Progenitor cell of endocrine pancreas (in vitro differentiated cells): ENCODE measurements around the gene SIK1. TPM values are rescaled to one million over a fixed set of nuclear protein-coding genes. Genes with fewer than 3 reads are reported as not detected.

Source experiments
- DNase-seq: peaks from one replicate; pipeline ENCODE4 v3.0.0; 2021; ENCODE audit warnings: low spot score; ENCODE audit not compliant: unreplicated experiment
- H3K27ac Mint-ChIP-seq: 2 replicates; pipeline ENCODE4 v1.8.0; 2021; ENCODE audit warnings: mild to moderate bottlenecking, moderate library complexity, mixed read lengths
- H3K27me3 Mint-ChIP-seq: 2 replicates; pipeline ENCODE4 v1.8.0; 2021; ENCODE audit warnings: mixed read lengths
- H3K36me3 Mint-ChIP-seq: 2 replicates; pipeline ENCODE4 v1.8.0; 2022; ENCODE audit warnings: mixed read lengths; ENCODE audit not compliant: insufficient read depth
- H3K4me1 Mint-ChIP-seq: 2 replicates; pipeline ENCODE4 v1.8.0; 2021; ENCODE audit warnings: low read depth, mixed read lengths
- H3K4me3 Mint-ChIP-seq: 2 replicates; pipeline ENCODE4 v1.8.0; 2021; ENCODE audit warnings: low read depth, mild to moderate bottlenecking, moderate library complexity, mixed read lengths
- H3K9me3 Mint-ChIP-seq: 2 replicates; pipeline ENCODE4 v1.8.0; 2021; ENCODE audit warnings: low read depth, mixed read lengths
- total RNA-seq: library from RNA; stranded (reverse); gene quantifications from 2 replicates; pipeline ENCODE4 v1.2.1, GENCODE V29; 2021
- TF ChIP-seq, protein P1 (sequence below): fragments of 200-600 bp; sonication (generic); IDR thresholded peaks from one replicate; pipeline ENCODE4 v1.5.0; 2021; ENCODE audit warnings: antibody characterized with exemption, mild to moderate bottlenecking; ENCODE audit not compliant: unreplicated experiment

Gene SIK1
- total RNA-seq, 1 donor from 2014 or later = 8.8 TPM

DNA sequence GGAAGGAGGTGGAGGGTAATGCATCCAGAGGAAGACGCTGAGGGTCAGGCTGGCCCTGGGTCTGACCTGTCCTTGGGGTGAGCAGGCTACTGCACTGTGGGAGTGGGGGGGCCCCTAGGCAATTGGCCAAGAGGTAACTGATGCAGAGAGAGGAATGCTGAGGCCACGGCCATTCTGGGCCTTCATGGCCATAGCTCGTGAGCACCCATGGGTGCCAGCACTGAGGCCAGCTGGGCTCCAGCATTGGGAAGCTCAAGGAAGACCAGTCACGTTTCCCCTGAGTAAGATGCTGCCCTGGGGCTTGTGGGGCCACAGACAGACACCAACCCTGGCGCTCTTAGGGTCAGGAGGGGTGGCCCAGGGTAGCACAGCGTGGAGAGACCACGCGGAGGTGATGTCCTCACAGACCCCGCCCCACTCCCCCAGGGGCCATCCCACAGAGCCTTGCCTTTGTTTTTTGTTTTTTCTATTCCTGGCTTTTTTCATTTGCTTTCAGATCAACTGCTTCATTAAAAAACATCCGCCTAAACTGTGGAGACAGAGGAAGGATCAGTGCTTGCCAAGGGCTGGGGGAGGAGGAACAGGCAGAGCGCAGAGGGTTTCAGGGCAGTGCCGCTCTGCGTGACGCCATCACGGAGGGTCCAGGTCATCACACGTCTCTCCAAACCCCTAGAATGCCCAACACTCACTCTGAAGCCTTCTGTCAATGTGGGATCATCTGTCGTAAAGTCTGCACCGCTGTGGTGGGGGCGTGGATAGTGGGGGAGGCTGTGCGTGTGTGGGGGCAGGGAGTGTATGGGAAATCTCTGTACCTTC is 61.1 kb downstream of the SIK1 start:
- Mint-ChIP-seq H3K4me3 (no peak overlapping the region), H3K27ac (no peak overlapping the region), H3K36me3 (no peaks in the 10 kb centered on the region), H3K4me1 (peaks cover 3% of the 10 kb centered on the region), H3K9me3 (no peaks in the 10 kb centered on the region), H3K27me3 (peaks cover 33% of the 10 kb centered on the region)
- no peak for DNase-seq
- TF ChIP-seq, protein P1, sequence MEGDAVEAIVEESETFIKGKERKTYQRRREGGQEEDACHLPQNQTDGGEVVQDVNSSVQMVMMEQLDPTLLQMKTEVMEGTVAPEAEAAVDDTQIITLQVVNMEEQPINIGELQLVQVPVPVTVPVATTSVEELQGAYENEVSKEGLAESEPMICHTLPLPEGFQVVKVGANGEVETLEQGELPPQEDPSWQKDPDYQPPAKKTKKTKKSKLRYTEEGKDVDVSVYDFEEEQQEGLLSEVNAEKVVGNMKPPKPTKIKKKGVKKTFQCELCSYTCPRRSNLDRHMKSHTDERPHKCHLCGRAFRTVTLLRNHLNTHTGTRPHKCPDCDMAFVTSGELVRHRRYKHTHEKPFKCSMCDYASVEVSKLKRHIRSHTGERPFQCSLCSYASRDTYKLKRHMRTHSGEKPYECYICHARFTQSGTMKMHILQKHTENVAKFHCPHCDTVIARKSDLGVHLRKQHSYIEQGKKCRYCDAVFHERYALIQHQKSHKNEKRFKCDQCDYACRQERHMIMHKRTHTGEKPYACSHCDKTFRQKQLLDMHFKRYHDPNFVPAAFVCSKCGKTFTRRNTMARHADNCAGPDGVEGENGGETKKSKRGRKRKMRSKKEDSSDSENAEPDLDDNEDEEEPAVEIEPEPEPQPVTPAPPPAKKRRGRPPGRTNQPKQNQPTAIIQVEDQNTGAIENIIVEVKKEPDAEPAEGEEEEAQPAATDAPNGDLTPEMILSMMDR = no peak

DNA sequence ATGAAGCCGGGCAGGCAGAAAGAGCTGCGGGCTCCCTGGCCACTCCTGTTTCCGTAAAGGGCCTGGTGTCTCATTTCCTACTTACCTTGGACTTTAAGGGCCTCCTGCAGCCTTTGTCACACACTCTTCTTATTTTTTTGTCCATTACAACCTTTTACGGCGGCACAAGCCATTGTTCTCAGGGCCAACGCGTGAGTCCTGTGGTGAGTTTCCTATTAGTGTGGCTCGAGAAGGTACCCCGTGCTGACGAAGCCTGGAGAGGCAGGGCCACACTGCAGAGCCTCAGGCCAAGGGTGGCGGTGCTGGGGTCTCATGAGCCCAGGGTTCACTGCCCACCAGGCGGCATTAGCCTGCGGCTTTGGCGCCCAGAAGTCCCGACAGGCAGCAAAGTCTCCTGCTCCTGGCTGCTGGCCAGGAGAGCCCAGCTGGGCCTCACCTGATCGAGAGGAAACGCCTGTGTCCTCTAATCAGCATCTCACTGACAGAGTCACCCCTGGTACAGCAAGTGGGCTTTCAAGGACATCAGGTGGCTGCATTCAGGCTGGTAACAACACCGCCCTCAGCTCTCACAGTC is 62.0 kb downstream of the SIK1 start:
- H3K4me1 Mint-ChIP-seq = peaks cover 3% of the 10 kb centered on the region
- no peak overlapping the region for H3K27ac Mint-ChIP-seq
- H3K9me3 Mint-ChIP-seq = no peaks in the 10 kb centered on the region
- no peak overlapping the region for H3K4me3 Mint-ChIP-seq
- TF ChIP-seq, protein P1 = no peak
- H3K27me3 Mint-ChIP-seq = peaks cover 33% of the 10 kb centered on the region
- no peaks in the 10 kb centered on the region for H3K36me3 Mint-ChIP-seq
- no peak for DNase-seq

Other genes starting within 250 kb of the SIK1 start
- gene HSF2BP, start 232.4 kb upstream of the SIK1 start, total RNA-seq = 2.0 and 2.2 TPM in 2 replicates
- 38.0 and 41.3 TPM in 2 replicates for gene RRP1B, start 232.4 kb upstream of the SIK1 start, total RNA-seq